OCI-M2 (cell line): ENCODE results near the gene SLC16A5.
"Not testable (repeated sequence)": the region's sequence is repeated elsewhere in the genome, so short reads cannot be mapped to it uniquely, and the experiment has no call there.

Experiments used
- DNase-seq: peaks from one replicate; lab custom pipeline; 2025; ENCODE audit not compliant: unreplicated experiment; lab: John Stamatoyannopoulos, UW

SLC16A5 gene

GRCh38 chr17:75109407-75110233, 21.9 kb downstream of the SLC16A5 start, which contains the start of gene ARMC7:
ARMC7 (plus strand) TSS chr17:75109969; CDS start chr17:75110289, 320 bp downstream.
- no peak for DNase-seq

GRCh38 chr17:75110234-75110937, 22.6 kb downstream of the SLC16A5 start:
- DNase-seq, result no peak

GRCh38 chr17:75111777-75112335, 24.1 kb downstream of the SLC16A5 start:
- DNase-seq, result no peak

GRCh38 chr17:75113798-75114551, 26.2 kb downstream of the SLC16A5 start:
- DNase-seq, result peak; percentile 47

- DNase-seq, result no peak
Measured at GRCh38 chr17:75114552-75115314, 27.0 kb downstream of the SLC16A5 start.

- DNase-seq, result no peak
Measured at GRCh38 chr17:75115555-75115954, 27.8 kb downstream of the SLC16A5 start.

- no peak for DNase-seq
Measured at GRCh38 chr17:75116737-75117136, 29.0 kb downstream of the SLC16A5 start.

GRCh38 chr17:75118307-75118706, 30.6 kb downstream of the SLC16A5 start:
- no peak for DNase-seq

GRCh38 chr17:75124041-75124818, 36.5 kb downstream of the SLC16A5 start:
- no peak for DNase-seq

- DNase-seq, result no peak
Measured at GRCh38 chr17:75124819-75125162, 37.0 kb downstream of the SLC16A5 start.

GRCh38 chr17:75125984-75126383, 38.2 kb downstream of the SLC16A5 start:
- no peak for DNase-seq

- DNase-seq, result no peak
Measured at GRCh38 chr17:75126954-75127353, 39.2 kb downstream of the SLC16A5 start.

GRCh38 chr17:75127936-75128335, 40.2 kb downstream of the SLC16A5 start:
- not testable (repeated sequence) for DNase-seq

- no peak for DNase-seq
Measured at GRCh38 chr17:75128694-75129505, 41.1 kb downstream of the SLC16A5 start.

- no peak for DNase-seq
Measured at GRCh38 chr17:75129576-75129975, 41.8 kb downstream of the SLC16A5 start.

GRCh38 chr17:75130059-75130631, 42.4 kb downstream of the SLC16A5 start:
- no peak for DNase-seq

- no peak for DNase-seq
Measured at GRCh38 chr17:75130632-75131277, 43.0 kb downstream of the SLC16A5 start.
